ENCODE results near the gene BST1.

The BST1 gene

DNA sequence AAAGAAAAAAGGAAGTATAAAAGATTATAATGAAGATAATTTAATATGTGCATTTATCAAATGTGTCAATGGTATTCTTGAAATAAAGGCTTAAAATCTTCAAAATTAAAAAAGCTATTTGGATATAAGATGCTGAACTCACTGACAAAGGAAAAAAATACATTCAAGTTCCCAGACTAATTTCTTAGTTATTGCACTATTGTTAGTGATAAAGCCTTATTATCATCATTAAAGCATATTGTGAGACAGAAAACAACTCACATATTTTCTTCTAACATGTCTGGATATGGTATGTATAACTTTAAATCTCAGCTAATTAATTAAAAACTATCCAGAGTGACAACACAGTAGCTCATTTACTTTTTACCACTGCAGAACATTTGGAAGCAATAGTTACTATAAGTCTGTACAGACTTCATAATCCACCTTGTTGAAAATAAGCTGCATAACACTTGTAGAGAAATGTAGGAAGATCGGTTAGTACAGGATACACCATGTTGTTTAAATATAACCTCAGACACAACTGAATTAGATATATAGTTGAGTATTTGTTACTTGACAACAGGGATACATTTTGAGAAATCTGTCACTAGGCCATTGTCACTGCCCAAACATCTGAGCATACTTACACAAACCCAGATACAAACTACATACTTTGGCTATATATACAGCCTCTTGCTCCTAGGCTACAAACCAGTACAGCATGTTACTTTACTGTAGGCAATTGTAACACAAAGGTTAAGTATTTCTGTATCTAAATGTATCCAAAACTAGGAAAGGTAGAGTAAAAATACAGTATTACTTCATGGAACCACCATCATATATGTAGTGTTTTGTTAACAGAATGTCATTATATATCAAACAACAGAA lies 34.1 kb upstream of the BST1 start:
- no peak for TF ChIP-seq CTCF (conservative IDR thresholded peaks at IDR 0.05; ENCODE audit: control insufficient read depth, insufficient read depth, low read depth, low read length)
- H3K4me3 ChIP-seq (ENCODE audit: control insufficient read depth, low read depth, low read length): no peak overlapping the region
- no peak for DNase-seq (ENCODE audit: low read depth)

DNA sequence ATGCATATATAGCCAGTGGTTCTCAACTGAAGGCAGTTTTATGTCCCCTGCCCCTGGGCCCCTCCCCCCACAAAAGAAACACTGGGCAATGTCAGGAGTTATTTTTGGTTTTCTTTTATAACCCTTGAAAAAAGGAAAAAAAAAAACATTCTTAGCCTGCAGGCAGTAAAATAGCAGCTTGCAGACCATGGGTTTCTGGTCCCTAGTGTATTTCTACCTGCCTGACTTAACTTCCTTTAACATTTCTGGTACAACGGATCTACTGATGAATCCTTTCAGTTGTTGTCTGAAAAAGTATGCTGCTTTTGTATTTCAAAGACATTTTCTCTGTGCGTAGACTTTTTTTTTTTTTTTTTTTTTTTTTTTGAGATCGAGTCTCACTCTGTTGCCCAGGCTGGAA lies 32.3 kb upstream of the BST1 start:
- no peak overlapping the region for H3K4me3 ChIP-seq (ENCODE audit: control insufficient read depth, low read depth, low read length)
- TF ChIP-seq CTCF (conservative IDR thresholded peaks at IDR 0.05; ENCODE audit: control insufficient read depth, insufficient read depth, low read depth, low read length): no peak
- no peak for DNase-seq (ENCODE audit: low read depth)

DNA sequence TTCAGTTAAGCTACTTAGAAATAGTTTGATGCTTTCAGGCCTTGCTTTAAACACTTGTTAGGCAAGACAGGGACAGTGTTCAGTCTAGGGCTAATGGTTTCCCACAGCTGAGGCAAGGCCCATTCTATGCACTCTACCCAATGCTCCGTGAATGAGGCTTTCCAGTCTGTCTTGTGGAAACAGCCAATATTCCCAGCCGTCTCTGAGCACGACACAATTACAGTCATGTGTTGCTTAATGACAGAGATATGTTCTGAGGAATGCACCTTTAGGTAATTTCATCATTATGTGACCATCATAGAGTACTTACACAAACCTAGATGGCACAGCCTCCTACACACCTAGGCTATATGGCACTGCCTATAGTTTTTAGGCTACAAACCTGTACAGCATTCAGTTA lies 30.8 kb upstream of the BST1 start:
- no peak for DNase-seq (ENCODE audit: low read depth)
- no peak overlapping the region for H3K4me3 ChIP-seq (ENCODE audit: control insufficient read depth, low read depth, low read length)
- TF ChIP-seq CTCF (conservative IDR thresholded peaks at IDR 0.05; ENCODE audit: control insufficient read depth, insufficient read depth, low read depth, low read length): no peak

DNA sequence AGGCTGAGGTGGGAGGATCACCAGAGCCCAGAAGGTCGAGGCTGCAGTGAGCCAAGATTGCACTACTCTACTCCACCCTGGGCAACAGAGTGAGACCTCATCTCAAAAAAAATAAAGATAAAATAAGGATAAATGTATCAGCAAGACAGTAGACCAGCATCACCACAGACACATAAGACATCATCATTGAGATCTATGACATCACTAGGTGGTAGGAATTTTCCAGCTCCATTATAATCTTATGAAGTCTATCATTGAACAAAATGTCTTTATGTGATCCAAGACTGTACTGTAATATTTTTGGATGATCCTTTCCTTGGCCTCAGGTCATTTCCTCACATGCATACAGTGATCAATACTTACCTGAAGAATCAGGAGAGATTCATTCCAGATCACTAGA lies 29.5 kb upstream of the BST1 start:
- no peak for DNase-seq (ENCODE audit: low read depth)
- H3K4me3 ChIP-seq (ENCODE audit: control insufficient read depth, low read depth, low read length): no peak overlapping the region
- TF ChIP-seq CTCF (conservative IDR thresholded peaks at IDR 0.05; ENCODE audit: control insufficient read depth, insufficient read depth, low read depth, low read length): no peak

GRCh38 chr4:15674046-15674445 lies 28.8 kb upstream of the BST1 start:
- DNase-seq (ENCODE audit: low read depth): no peak
- TF ChIP-seq CTCF (conservative IDR thresholded peaks at IDR 0.05; ENCODE audit: control insufficient read depth, insufficient read depth, low read depth, low read length): no peak
- H3K4me3 ChIP-seq (ENCODE audit: control insufficient read depth, low read depth, low read length): no peak overlapping the region

GRCh38 chr4:15674926-15675325 lies 27.9 kb upstream of the BST1 start:
- no peak for TF ChIP-seq CTCF (conservative IDR thresholded peaks at IDR 0.05; ENCODE audit: control insufficient read depth, insufficient read depth, low read depth, low read length)
- no peak overlapping the region for H3K4me3 ChIP-seq (ENCODE audit: control insufficient read depth, low read depth, low read length)
- no peak for DNase-seq (ENCODE audit: low read depth)

All from fibroblast of mammary gland (primary cell).